ENCODE measurements around the gene LHX3.
"Not testable (repeated sequence)": the region's sequence is repeated elsewhere in the genome, so short reads cannot be mapped to it uniquely, and the experiment has no call there.

Gene LHX3

GRCh38 chr9:136151848-136152542 lies 52.9 kb downstream of the LHX3 start:
- no peak for DNase-seq

- DNase-seq: no peak
Measured at GRCh38 chr9:136151214-136151804, 53.6 kb downstream of the LHX3 start.

GRCh38 chr9:136150664-136151213 lies 54.2 kb downstream of the LHX3 start:
- not testable (repeated sequence) for DNase-seq

- no peak for DNase-seq
Measured at GRCh38 chr9:136149853-136150252, 55.1 kb downstream of the LHX3 start.

GRCh38 chr9:136149337-136149736 lies 55.6 kb downstream of the LHX3 start:
- DNase-seq: no peak

- no peak for DNase-seq
Measured at GRCh38 chr9:136148766-136149165, 56.2 kb downstream of the LHX3 start.

- DNase-seq: peak; percentile 92
Measured at GRCh38 chr9:136147890-136148714, 56.8 kb downstream of the LHX3 start.

GRCh38 chr9:136147038-136147889 lies 57.7 kb downstream of the LHX3 start:
- DNase-seq: peak; percentile 82

Data from NCI-H2171 treated with DMSO at 0.1 percent for 48 hours (cell line).